GM18508 (cell line): ENCODE results near the gene MICU1.

ENCODE experiments used
- ATAC-seq: cut with Tn5 transposase; IDR thresholded peaks from one replicate; pipeline ENCODE4 v1.9.1; 2021; ENCODE audit warnings: moderate number of reproducible peaks; ENCODE audit not compliant: insufficient read depth, unreplicated experiment

Gene MICU1

DNA sequence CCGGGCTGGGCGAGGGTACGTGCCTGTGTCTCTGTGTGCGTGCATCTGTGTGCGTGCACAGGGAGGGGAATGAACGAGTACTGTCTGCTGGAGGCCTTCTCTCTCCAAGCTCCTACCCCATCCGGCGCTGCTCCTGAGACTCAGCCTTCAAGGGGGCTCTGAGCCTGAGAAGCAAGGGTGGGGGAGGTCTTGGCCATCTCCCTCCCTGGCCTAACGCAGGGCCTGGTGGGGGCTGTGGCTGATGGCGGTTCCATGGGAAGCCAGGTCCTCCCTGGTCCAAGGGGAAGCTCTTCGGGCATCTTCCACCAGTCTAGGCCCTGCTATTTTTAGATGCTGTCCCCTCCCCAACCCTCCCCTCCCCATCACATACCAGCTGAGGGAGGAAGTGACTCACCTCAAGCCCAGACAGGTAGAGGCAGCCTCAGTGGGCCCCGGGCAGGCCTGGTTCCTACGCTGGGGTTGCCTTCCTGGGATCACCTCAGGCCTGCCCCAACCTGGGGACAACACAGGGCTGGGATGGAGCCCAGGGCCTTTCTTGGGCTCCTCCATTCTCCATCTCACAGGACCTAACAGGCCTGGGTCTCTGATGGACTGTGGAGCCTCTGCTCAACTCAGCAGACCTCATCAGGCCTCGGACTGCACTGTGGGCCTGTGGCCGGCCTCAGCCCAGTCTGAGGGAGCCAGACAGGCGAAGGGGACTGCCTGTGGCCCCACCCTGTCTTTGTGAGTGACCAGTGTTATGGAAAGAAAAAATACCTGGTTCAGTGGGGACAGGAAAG, 303.4 kb downstream of the MICU1 start:
- no peak for ATAC-seq

DNA sequence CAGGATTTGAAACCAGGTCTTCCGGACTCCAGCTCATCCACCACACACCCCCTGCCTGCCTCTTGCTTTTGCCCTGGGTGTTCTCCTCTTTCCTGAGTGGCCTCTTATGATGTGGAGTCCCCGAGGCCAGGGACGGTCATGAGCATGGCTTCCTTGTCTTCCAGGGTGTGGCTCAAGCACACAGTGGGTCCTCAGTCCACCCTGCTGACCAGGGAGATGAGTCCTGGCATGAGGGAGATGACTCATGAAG, 303.9 kb downstream of the MICU1 start:
- ATAC-seq, result no peak

DNA sequence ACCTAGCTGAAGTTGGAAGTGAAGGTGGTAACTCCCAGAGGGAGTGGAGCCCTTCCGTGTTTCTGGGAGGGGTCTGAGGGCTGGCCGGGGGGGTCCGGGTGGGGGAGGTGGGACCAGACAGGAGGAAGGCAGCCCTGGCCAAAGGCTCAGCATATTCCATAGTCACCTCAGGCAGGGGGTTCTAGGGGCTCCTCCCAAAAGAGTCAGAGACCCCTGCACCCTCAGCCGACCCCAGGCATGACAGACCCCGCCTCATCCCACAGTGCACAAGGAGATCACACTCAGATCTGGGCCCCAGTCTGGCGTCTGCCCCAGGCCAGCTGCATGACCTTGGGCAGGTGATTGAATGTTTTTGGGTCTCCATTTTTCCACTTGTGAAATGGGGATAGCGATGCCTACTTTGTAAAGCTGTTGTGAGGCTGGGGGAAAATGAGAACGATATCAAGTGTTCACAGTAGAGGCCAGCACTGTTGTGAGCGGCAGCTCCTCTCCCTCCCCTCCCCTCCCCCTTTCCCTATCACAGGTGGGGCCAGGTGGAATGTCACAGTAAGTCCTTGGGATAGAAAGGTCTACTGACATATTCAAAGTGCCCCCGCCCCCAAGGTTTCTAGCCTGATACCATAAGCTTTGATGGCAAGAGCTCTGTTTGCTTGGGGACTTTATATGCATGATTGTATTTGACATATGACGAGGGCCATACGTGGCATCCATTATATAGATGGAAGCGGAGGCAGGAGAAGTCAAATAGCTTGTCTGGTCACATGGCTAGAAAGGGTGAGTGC, 304.4 kb downstream of the MICU1 start:
- ATAC-seq, result no peak

DNA sequence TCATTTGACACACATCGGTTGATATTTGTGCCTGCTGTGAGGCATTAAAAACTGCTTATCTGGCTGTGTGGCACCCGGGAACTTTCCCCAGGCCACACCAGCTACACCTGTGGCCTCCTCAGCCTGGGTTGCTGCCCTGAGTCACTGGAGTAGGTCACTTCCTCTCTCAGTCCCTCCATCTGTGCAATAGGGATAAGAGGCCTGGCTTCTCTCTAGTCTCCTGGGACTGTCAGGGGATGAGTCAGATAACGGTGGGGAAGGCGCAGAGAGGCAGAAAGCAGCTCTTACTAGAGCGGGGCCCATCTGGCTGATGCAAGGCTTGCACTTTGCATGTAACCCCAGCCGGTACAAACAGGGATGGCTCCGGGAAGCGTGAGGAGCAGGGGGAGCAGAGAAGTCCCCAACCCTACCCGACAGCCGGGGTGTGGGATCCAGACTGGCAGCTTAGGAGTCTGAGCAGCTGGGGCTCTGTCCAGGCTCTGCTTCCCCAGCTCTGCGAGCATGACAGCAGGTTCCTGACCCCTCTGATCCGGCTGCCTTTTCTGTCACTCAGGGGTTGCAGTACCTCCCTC, 305.1 kb downstream of the MICU1 start:
- ATAC-seq, result peak; percentile 60

DNA sequence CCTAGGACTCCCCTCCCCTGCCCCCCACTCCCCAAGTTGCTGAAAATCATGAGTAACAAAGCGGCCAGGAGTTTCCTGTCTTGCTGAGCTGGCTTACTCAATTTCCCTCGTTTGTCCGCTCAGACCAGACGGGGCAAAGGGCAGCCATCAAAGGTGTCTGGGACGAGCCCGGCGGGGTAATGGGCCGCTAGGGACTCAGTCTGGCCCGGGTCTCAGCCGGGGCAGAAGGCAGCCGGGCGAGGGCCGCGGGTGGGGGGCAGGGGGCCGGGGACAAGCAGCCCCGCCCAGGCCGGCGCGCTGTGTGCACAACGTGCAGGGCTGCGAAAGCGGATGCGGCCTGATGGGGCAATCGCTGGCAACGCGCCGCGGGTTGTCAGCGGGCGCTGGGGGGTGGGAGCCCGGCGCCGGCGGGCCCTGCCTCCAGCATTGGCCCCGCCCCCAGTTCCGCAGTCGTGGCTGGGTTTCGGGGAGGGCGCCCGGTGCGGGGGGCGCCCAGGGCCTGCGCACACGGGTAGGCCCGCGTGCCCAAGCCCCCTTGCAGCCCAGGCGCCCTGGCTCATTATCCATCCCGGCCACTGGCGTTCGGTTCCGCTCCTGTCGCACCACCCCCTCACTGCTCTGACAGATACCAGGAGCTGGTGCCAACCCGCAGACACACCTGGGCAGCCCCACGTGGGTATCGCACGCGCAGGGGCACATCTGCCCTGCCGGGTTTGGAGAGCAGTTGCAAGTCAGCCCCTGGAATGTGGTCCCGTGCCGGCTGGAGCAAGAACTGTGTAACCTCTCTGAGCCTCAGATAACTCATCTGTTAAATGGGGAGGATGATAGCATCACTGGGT, 306.2 kb downstream of the MICU1 start:
- no peak for ATAC-seq

DNA sequence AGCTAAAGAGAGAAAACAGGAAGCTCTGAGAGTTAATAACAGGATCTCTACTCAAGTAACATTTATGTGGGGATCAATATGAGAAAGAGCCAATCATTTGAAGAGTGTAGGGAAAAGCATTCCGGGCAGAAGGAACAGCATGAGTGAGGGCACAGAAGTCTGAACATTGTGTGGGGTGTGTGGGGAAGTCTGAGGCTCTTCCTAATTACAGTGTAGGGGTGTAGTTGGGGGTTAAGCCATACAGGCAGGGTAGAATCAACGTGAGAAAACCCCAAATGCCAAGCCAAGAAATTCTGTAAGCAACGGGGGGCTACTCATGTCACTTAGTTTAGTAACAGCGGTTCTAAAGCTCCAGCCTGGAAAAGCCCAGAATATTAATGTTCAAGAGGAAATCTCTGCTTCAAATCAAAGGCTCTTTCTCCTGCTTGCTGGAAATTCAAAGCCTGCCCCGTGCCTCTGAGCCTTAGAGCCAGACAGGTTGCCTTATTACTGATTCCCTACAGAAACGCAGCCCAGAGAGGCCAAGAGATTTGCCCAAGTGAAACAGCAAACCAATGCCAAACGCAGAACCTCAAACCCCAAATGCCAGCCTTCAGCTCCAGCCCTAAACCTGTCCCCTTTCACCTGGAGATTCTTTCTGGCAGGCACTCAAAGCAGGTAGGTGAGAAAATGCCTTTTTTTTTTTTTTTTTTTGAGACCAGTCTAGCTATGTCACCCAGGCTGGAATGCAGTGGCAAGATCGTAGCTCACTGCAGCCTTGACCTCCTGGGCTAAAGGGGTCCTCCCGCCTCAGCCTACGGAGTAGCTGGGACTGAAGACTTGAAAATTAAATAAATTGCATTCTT, 307.2 kb downstream of the MICU1 start:
- ATAC-seq, result no peak
